SU-DHL-6 (cell line): Measurements from ENCODE around the gene RFC1.
A peak's percentile ranks its signal among the peaks of the same experiment; 100 is the strongest.

Source experiments
- H2AFZ ChIP-seq: fragments of 200-600 bp; sonication (generic); 2 replicates; pipeline ENCODE4 v1.6.1; 2014; ENCODE audit warnings: low read depth, mild to moderate bottlenecking, moderate library complexity, mixed read lengths, antibody characterized with exemption, low read length; ENCODE audit not compliant: severe bottlenecking
- H3F3A ChIP-seq: fragments of 200-600 bp; shearing (Covaris generic); 2 replicates; pipeline ENCODE4 v1.6.0; 2016; ENCODE audit warnings: antibody characterized with exemption, mild to moderate bottlenecking; ENCODE audit not compliant: insufficient read depth
- H3K27ac ChIP-seq: fragments of 200-600 bp; sonication (generic); 2 replicates; pipeline ENCODE4 v1.5.1; 2016; ENCODE audit warnings: low read depth, mild to moderate bottlenecking, low read length, moderate library complexity, mixed read lengths
- H3K27me3 ChIP-seq: fragments of 200-600 bp; sonication (generic), shearing (Covaris generic); 2 replicates; pipeline ENCODE4 v1.6.0; 2014; ENCODE audit warnings: mild to moderate bottlenecking, low read length
- H3K36me3 ChIP-seq: fragments of 200-600 bp; sonication (generic); 2 replicates; pipeline ENCODE4 v1.6.1; 2014; ENCODE audit warnings: mild to moderate bottlenecking, low read length, mixed read lengths
- H3K4me2 ChIP-seq: fragments of 300-600, 200-600 bp; shearing (Covaris generic), sonication (generic); 2 replicates; pipeline ENCODE4 v1.6.0; 2014; ENCODE audit warnings: low read length, low read depth, mild to moderate bottlenecking; ENCODE audit not compliant: poor library complexity, severe bottlenecking
- H3K4me3 ChIP-seq: fragments of 200-600 bp; sonication (generic); 2 replicates; pipeline ENCODE4 v1.5.1; 2014; ENCODE audit warnings: antibody characterized with exemption, low read length, mild to moderate bottlenecking, mixed read lengths; ENCODE audit not compliant: insufficient read depth, poor library complexity, severe bottlenecking
- H3K79me2 ChIP-seq: fragments of 200-600 bp; sonication (generic); 2 replicates; pipeline ENCODE4 v1.6.1; 2014; ENCODE audit warnings: mild to moderate bottlenecking, low read length, moderate library complexity; ENCODE audit not compliant: insufficient read depth
- H3K9ac ChIP-seq: fragments of 200-600 bp; sonication (generic); 2 replicates; pipeline ENCODE4 v1.7.0; 2014; ENCODE audit warnings: mild to moderate bottlenecking, low read length
- H3K9me2 ChIP-seq: fragments of 200-600 bp; sonication (generic); replicated peaks from 2 replicates; pipeline ENCODE4 v1.6.1; 2014; ENCODE audit warnings: low read length; ENCODE audit not compliant: insufficient read depth
- H3K9me3 ChIP-seq: fragments of 200-600 bp; sonication (generic); 2 replicates; pipeline ENCODE4 v1.6.1; 2014; ENCODE audit warnings: low read length, mixed read lengths; ENCODE audit not compliant: insufficient read depth
- H4K20me1 ChIP-seq: fragments of 200-600 bp; sonication (generic); 2 replicates; pipeline ENCODE4 v1.6.1; 2014; ENCODE audit warnings: low read depth, mild to moderate bottlenecking, antibody characterized with exemption, low read length, moderate library complexity, mixed read lengths
- CTCF ChIP-seq: fragments of 200-600 bp; sonication (generic); IDR thresholded peaks from one replicate; pipeline ENCODE4 v1.5.1; 2017; ENCODE audit warnings: antibody characterized with exemption, mild to moderate bottlenecking, low read length, moderate library complexity; ENCODE audit not compliant: insufficient read depth, poor library complexity, severe bottlenecking
- EZH2phosphoT487 ChIP-seq: fragments of 200-600 bp; sonication (generic), shearing (Covaris generic); conservative IDR thresholded peaks from 2 replicates; pipeline ENCODE4 v1.6.1; 2018; ENCODE audit warnings: mild to moderate bottlenecking, antibody characterized with exemption, low read length, moderate library complexity, mixed read lengths

The RFC1 gene

GRCh38 chr4:39256436-39256835, 109.7 kb downstream of the RFC1 start:
- Histone ChIP-seq H3K36me3 (0 out of 2 replicates have a peak, but pooled peaks cover 2% of the 10 kb centered on the region), H3K27me3 (no peaks in the 10 kb centered on the region), H3K4me3 (no peak overlapping the region), H3K9me2 (no peaks in the 10 kb centered on the region), H3K9ac (no peak overlapping the region), H3K79me2 (no peaks in the 10 kb centered on the region), H3K27ac (no peak overlapping the region), H3F3A (peaks cover 4% of the 10 kb centered on the region; the same call in 1 of the 2 replicates), H4K20me1 (no peaks in the 10 kb centered on the region), H3K9me3 (no peaks in the 10 kb centered on the region), H3K4me2 (no peak overlapping the region), H2AFZ (no peak overlapping the region)
- TF ChIP-seq CTCF (no peak), EZH2phosphoT487 (no peak)

DNA sequence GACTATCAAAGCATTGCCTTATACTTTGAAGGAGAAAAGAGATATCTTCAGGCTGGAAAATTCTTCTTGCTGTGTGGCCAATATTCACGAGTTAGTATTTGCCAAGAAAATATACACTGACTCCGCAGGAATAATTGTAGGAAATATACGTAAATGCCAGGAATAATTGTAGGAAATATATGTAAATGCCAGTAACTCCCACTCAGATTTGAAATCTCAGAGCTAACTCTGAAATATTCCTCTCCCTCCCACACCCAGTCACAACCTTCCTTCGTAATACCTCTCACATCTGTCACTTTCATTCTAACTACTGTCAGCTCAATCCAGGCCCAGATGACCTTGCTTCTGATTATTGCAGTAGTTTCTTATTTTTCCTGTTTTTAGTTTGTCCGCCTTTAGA, 110.3 kb downstream of the RFC1 start:
- no peak overlapping the region for H3K4me2 ChIP-seq
- TF ChIP-seq CTCF: no peak
- TF ChIP-seq EZH2phosphoT487: no peak
- no peak overlapping the region for H3K27ac ChIP-seq
- H3K79me2 ChIP-seq: no peaks in the 10 kb centered on the region
- 0 out of 2 replicates have a peak, but pooled peaks cover 2% of the 10 kb centered on the region for H3K36me3 ChIP-seq
- no peaks in the 10 kb centered on the region for H3K9me3 ChIP-seq
- H4K20me1 ChIP-seq: no peaks in the 10 kb centered on the region
- no peaks in the 10 kb centered on the region for H3K27me3 ChIP-seq
- H3K4me3 ChIP-seq: no peak overlapping the region
- H3F3A ChIP-seq: peaks cover 4% of the 10 kb centered on the region; the same call in 1 of the 2 replicates
- no peaks in the 10 kb centered on the region for H3K9me2 ChIP-seq
- H3K9ac ChIP-seq: no peak overlapping the region
- no peak overlapping the region for H2AFZ ChIP-seq

- H3F3A ChIP-seq: peaks cover 4% of the 10 kb centered on the region; the same call in 1 of the 2 replicates
- no peaks in the 10 kb centered on the region for H3K9me2 ChIP-seq
- H3K4me2 ChIP-seq: no peak overlapping the region
- H3K9me3 ChIP-seq: no peaks in the 10 kb centered on the region
- H3K27me3 ChIP-seq: no peaks in the 10 kb centered on the region
- TF ChIP-seq CTCF (peak; percentile 9), EZH2phosphoT487 (no peak)
- H3K27ac ChIP-seq: no peak overlapping the region
- H3K9ac ChIP-seq: no peak overlapping the region
- no peak overlapping the region for H3K4me3 ChIP-seq
- no peak overlapping the region for H2AFZ ChIP-seq
- 0 out of 2 replicates have a peak, but pooled peaks cover 2% of the 10 kb centered on the region for H3K36me3 ChIP-seq
- H4K20me1 ChIP-seq: no peaks in the 10 kb centered on the region
- H3K79me2 ChIP-seq: no peaks in the 10 kb centered on the region
Observed at GRCh38 chr4:39255266-39255665, 110.9 kb downstream of the RFC1 start.

- Histone ChIP-seq H3K27ac (no peak overlapping the region), H3F3A (no peaks in the 10 kb centered on the region; the same call in 1 of the 2 replicates), H3K27me3 (no peaks in the 10 kb centered on the region), H3K9me3 (no peaks in the 10 kb centered on the region), H3K4me3 (no peak overlapping the region), H3K9ac (no peak overlapping the region), H3K4me2 (no peak overlapping the region), H4K20me1 (no peaks in the 10 kb centered on the region), H2AFZ (no peak overlapping the region), H3K9me2 (no peaks in the 10 kb centered on the region), H3K36me3 (peaks cover 14% of the 10 kb centered on the region; the same call in 1 of the 2 replicates), H3K79me2 (no peaks in the 10 kb centered on the region)
- TF ChIP-seq EZH2phosphoT487 (no peak), CTCF (no peak)
Observed at GRCh38 chr4:39243462-39243861, 122.7 kb downstream of the RFC1 start.
